Measurements from ENCODE around the gene HOXD8.

HOXD8 gene

GRCh38 chr2:176088048-176088936 lies 41.2 kb upstream of the HOXD8 start:
- TF ChIP-seq CTCF (conservative IDR thresholded peaks at IDR 0.05; ENCODE audit: low read length), result peak; percentile 76
- DNase-seq (ENCODE audit: low read depth), result peak; percentile 31
- H3K4me3 ChIP-seq (ENCODE audit: low read length), result peak overlapping the region; percentile 43

GRCh38 chr2:176088937-176089842 lies 40.3 kb upstream of the HOXD8 start:
- no peak for TF ChIP-seq CTCF (conservative IDR thresholded peaks at IDR 0.05; ENCODE audit: low read length)
- no peak overlapping the region for H3K4me3 ChIP-seq (ENCODE audit: low read length)
- DNase-seq (ENCODE audit: low read depth), result no peak

GRCh38 chr2:176089843-176090395 lies 39.6 kb upstream of the HOXD8 start:
- no peak for TF ChIP-seq CTCF (conservative IDR thresholded peaks at IDR 0.05; ENCODE audit: low read length)
- no peak overlapping the region for H3K4me3 ChIP-seq (ENCODE audit: low read length)
- DNase-seq (ENCODE audit: low read depth), result no peak

GRCh38 chr2:176090862-176091261 lies 38.6 kb upstream of the HOXD8 start:
- TF ChIP-seq CTCF (conservative IDR thresholded peaks at IDR 0.05; ENCODE audit: low read length), result no peak
- no peak for DNase-seq (ENCODE audit: low read depth)
- no peak overlapping the region for H3K4me3 ChIP-seq (ENCODE audit: low read length)

GRCh38 chr2:176091329-176092258 lies 37.9 kb upstream of the HOXD8 start:
- DNase-seq (ENCODE audit: low read depth), result no peak
- no peak overlapping the region for H3K4me3 ChIP-seq (ENCODE audit: low read length)
- TF ChIP-seq CTCF (conservative IDR thresholded peaks at IDR 0.05; ENCODE audit: low read length), result no peak
